Keratinocyte (primary cell): ENCODE data around the gene GALNS.

ENCODE experiments used
- CTCF ChIP-seq, 3 experiments: IDR thresholded peaks in 1 of 3; conservative IDR thresholded peaks in 1 of 3; optimal IDR thresholded peaks in 1 of 3; 2 replicates in 2 of 3; 3 replicates in 1 of 3; pipeline versions ENCODE3 to v1.5.1; 2011; ENCODE audit warnings: low read length in 3 of 3, mild to moderate bottlenecking in 3 of 3, moderate library complexity in 2 of 3, control low read depth in 1 of 3, inconsistent platforms in 1 of 3; ENCODE audit not compliant: insufficient read depth in 2 of 3; ENCODE audit errors: extremely low read depth in 1 of 3
- EZH2 ChIP-seq: IDR thresholded peaks from one replicate; pipeline ENCODE4 v1.6.1; 2012; ENCODE audit warnings: inconsistent platforms, mild to moderate bottlenecking, low read length, moderate library complexity

GRCh38 chr16:88827727-88828126 is 29.0 kb downstream of the GALNS start:
- TF ChIP-seq CTCF (optimal IDR thresholded peaks at IDR 0.05 in 1 of 3, IDR thresholded peaks at IDR 0.05 in 1 of 3, conservative IDR thresholded peaks at IDR 0.05 in 1 of 3; ENCODE audit: extremely low read depth in 1 of 3, insufficient read depth in 2 of 3, low read length in 3 of 3), result no peak
- TF ChIP-seq EZH2, result no peak
